GM18861 (cell line): ENCODE measurements around the gene MTRF1.
"Not testable (repeated sequence)": the region's sequence is repeated elsewhere in the genome, so short reads cannot be mapped to it uniquely, and the experiment has no call there.

Source experiments
- ATAC-seq: cut with Tn5 transposase; IDR thresholded peaks from one replicate; pipeline ENCODE4 v1.9.1; 2021; ENCODE audit not compliant: unreplicated experiment

The MTRF1 gene

GRCh38 chr13:41282129-41282571, 18.8 kb upstream of the MTRF1 start:
- ATAC-seq = peak; percentile 60

GRCh38 chr13:41279156-41279555, 15.8 kb upstream of the MTRF1 start:
- not testable (repeated sequence) for ATAC-seq

GRCh38 chr13:41276824-41277223, 13.4 kb upstream of the MTRF1 start:
- no peak for ATAC-seq

DNA sequence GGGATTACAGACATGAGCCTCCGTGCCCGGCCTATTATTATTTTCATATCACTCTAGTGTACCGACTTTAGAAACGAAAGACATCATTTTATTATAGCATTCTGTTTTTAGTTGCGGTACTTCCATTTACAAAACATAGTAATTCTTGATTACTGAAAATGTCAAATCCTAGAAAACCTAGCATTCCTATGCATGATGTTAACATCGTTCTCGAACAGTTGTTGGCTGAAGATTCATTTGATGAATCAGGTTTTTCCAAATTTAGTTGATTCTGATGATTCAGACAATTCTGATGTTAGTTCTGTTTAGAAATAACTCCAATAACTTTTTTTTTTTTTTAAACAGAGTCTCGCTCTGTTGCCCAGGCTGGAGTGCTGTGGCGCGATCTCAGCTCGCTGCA, 11.5 kb upstream of the MTRF1 start:
- no peak for ATAC-seq

- ATAC-seq = no peak
Observed at GRCh38 chr13:41273831-41274441, 10.6 kb upstream of the MTRF1 start.

- ATAC-seq = no peak
Observed at GRCh38 chr13:41271456-41272285, 8.3 kb upstream of the MTRF1 start.

GRCh38 chr13:41268764-41269163, 5.4 kb upstream of the MTRF1 start:
- no peak for ATAC-seq

DNA sequence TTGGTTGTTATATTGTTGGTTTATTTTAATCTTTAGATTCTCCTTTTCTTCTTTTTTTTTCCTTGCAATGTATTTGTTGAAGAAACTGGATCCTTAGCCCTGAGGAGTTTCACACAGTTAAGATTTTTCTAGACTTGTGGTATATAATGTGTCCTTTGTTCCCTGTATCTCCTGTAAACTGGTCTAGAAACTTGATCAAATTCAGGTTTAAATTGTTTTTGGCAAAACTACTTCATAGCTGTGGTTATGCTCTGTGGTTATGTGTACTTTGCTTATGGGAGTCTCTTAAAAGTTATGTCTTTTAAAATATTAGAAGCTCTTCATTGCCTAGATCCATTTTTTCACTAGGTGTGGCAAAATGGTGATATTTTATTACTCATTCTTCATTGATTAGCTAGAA, 3.7 kb upstream of the MTRF1 start:
- ATAC-seq = no peak

DNA sequence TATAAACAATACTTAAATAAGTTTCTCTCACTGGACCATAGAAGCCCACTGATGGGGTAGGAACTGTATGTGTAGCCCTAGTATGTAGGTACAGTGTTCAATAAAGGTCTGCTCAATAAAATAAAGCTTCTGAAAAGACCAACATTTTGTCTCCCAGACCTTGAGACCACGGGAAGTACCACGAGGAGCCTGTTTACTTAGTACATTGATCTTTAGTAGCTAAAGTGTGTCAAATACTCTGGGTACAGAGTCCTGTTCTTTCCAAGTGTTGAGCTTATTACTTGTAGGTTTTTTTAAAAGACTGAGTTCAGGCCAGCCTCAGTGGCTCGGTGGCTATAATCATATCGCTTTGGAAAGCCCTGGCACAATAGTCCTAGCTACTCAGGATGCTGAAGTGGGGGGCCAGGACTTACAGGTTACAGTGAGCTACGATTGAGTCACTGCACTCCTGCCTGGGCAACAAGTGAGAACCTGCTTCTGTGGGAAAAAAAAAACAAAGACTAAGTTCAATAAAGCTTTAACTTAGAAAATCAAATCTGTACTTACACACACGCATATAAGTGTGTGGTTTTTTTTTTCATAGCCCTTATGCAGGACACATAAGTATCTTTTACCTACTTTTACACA, 3.4 kb downstream of the MTRF1 start:
- ATAC-seq = no peak

GRCh38 chr13:41257535-41257934, 5.8 kb downstream of the MTRF1 start:
- no peak for ATAC-seq

- ATAC-seq = no peak
Observed at GRCh38 chr13:41254902-41255301, 8.5 kb downstream of the MTRF1 start.

GRCh38 chr13:41250993-41251392, 12.4 kb downstream of the MTRF1 start:
- ATAC-seq = no peak

- no peak for ATAC-seq
Observed at GRCh38 chr13:41246969-41247680, 16.3 kb downstream of the MTRF1 start.

DNA sequence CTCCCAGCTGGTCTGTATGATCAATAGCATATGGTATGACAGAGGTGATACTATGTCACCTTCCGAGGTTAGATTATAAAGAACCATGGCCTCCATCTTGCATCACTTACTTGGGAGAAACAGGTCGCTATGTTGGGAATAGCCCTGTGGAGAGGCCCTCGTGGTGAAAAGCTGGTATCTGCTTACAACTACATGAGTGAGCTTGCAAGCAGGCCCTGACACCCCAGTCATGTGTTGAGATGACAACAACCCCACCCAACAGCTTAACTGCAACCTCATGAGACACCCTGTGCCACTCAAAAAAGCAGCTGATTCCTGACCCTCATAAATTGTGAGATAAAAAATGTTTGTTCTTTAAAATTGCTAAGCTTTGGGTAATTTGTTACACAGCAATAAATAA, 18.8 kb downstream of the MTRF1 start:
- no peak for ATAC-seq

- no peak for ATAC-seq
Observed at GRCh38 chr13:41241626-41242025, 21.8 kb downstream of the MTRF1 start.

GRCh38 chr13:41236369-41236768, 27.0 kb downstream of the MTRF1 start:
- no peak for ATAC-seq

DNA sequence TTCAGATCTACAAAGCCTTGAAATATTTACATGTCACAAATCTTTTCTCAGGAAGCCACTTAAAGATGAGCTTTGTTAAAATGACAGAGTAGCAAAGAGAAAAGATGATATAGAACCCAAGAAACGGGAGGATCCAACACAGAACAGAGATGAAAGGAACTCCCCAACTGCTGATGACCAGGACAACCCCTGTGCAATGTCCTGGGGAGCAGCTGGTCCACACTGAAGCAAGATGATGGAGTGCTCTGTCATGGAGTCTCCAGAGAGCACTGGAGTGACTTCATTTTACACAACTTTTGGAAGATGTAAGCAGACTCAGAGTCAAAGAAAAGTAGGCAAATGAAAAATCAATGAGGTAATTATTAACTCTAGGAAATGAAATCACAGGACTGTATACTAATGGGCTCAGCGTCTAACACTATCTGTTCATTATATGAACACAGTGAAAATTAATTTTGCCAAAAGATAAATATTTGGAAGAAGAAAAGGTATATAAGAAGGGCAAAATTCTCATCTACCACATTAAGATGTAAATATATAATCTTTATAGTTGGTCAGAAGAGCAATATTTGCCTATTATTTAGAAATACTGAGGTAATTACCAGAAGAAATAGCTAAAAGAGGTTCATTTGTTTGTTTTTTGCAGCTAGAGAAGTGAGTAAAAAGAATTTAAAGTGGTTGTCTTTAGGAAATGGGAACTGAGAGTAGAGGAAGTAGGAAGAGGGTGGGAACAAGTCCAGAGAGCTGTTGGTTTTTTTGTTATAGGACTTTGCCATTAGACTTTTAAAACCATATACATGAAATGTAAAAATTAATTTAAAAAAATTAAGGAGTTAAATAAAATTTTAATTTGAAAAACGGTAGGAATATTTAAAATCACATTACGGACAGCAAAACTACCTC, 30.5 kb downstream of the MTRF1 start:
- ATAC-seq = no peak

DNA sequence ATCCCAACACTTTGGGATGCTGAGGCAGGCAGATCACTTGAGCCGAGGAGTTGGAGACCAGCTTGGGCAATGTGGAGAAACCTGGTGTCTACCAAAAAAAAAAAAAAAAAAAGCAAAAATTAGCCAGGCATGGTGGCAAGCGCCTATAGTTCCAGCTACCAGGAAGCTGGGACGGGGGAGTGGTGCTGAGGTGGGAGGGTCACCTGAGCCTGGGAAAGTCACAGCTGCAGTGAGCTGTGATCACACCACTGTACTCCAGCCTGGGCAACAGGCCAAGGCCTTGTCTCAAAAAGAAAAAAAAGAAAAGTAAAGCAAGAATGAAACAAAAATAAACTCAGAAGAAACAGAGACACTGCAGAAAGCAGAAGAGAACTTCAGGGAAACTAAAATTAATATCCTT, 31.6 kb downstream of the MTRF1 start:
- ATAC-seq = no peak

DNA sequence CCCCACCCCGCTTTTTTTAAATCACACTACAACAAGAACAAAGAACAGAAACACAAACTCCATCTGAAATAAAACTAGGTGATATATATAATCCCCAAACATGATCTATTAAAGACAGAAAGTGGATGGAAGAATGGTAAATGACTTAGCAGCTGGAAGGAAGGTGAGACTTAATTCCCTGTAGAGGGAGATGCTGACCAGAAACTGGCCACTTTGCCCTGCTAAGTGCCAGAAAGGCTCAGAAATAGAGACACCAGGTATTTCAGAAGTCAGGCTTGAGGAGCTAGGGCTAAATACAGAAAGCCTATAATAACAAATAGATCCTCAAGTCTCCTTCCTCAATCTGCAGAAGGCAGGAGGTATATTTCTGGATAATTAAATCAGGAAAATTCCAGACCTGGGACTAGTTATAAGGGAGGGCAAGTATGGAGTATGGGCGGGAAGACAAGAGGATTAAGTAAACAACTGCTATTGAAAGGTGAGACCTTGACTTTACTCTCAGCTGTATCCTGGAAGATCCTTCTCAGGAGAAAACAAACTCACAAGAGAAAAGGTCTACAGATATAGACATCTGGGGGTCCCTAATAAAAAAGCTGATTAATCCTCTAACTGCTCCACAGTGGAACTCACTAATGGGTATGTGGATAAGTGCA, 32.2 kb downstream of the MTRF1 start:
- no peak for ATAC-seq

- ATAC-seq = no peak
Observed at GRCh38 chr13:41229356-41229755, 34.0 kb downstream of the MTRF1 start.
